NK-92 treated with Interleukin-12 subunit alpha and Interleukin-12 subunit beta, amount 100 ng/mL, for 24 hours (cell line): ENCODE data around the gene GANC.
"Not testable (repeated sequence)": the region's sequence is repeated elsewhere in the genome, so short reads cannot be mapped to it uniquely, and the experiment has no call there.

Source experiments
- DNase-seq: peaks from one replicate; lab custom pipeline; 2025; lab: John Stamatoyannopoulos, UW

The GANC gene

DNA sequence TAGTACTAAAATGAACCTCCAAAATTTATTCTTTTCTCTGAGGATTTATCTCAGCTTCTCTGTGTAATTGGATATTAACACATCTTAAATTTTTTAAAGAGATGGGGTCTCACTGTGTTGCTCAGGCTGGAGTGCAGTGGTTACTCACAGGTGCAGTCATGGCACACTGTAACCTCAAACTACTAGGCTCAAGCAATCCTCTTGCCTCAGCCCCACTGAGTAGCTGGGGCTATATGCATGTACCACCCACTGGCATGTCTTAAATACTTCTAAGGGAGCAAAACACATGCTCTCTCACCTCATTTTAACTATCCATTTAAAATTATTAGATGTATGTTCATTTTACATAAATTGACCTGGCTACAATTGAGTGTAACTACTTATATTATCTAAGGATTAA is 11.6 kb downstream of the GANC start:
- DNase-seq, result no peak

DNA sequence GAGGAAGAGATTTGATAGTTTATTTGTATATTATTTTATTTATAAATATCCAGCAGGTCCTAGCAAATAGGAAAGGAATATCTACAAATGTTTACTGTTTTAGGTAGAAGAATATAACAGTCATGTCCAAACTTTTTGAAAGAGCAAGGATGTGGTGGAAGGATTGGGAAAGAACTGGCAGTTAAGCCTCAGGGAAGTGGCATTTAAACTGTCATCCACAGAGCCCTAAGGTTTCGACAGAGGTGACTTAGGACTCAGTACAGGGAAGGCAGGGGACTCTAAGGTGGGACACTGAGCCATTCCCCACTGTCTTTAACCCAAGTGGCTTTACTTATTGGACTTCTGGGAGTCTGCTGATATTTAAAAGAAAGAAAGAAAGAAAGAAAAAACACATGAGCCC is 12.0 kb downstream of the GANC start:
- DNase-seq, result no peak

DNA sequence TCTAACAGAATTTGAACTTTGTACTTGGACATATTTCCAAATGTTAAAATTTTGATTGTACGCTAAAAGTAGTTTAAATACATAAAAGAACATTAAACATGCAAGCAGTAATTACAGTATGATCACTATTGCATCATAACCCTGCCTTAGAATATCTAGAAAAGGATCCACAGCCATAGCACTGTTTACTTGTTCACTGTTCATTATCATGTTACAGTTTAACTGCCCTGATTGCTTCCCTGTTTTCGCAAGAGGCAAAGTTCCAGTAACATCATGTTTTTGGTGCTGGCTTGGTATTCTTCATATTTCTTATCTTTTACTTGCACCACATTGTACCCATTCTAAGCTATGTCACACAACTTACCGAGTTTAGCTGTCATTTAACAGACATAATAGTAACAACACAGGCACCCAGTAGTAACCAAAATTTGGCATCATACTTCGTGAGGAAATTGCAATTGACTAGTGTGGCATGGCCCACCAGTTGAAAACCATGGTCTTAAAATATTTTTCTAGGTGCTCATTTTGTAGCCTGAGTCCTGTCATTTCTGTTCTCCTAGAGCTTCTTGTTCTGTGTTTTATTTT is 13.5 kb downstream of the GANC start:
- no peak for DNase-seq

DNA sequence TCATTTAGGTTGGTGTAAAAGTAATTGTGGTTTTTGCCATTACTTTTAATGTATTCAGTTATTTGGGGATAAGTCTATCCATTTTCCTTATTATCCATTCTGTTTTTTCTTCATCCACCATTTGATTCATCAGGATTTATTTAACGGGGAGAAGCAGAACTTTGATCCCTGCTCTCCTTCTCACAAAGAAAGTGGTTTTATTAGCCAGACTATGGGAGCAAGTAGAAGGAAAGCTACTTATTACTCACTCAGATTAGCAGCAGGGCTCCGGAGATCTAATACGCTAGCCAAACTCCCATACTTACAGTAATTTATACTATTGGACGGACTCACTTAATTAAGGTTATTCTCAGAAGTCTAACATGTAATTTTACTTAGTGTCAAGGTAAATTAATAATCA is 14.9 kb downstream of the GANC start:
- DNase-seq, result no peak

DNA sequence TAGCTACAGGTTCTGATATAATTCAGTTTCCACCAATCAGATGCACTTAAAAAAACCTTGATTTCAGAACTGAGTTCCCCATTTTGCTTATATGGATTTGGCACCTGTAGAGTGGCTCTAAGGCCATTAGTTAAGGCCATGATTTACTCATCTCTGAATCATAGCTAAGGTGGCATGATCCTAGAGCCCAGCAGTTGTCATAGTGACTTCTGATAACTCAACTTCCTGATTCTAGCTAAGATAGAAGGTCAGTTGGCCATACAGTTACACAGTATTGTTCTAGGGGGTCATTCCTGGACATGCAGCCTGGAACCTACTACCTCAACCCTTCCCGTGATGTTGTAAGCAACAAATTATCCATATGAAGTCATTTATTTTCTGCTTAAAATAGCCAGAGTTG is 16.2 kb downstream of the GANC start:
- DNase-seq, result no peak

DNA sequence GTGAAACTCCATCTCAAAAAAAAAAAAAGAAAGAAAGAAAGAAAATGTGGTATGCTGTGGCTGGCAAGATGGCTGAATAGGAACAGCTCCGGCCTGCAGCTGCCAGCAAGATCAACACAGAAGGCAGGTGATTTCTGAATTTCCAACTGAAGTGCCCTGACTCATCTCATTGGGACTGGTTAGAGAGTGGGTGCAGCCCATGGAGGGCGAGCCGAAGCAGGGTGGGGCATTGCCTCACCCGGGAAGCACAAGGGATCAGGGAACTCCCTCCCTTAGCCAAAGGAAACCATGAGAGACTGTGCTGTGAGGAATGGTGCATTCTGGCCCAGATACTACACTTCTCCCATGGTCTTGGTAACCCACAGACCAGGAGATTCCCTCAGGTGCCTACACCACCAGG is 28.0 kb downstream of the GANC start:
- not testable (repeated sequence) for DNase-seq

DNA sequence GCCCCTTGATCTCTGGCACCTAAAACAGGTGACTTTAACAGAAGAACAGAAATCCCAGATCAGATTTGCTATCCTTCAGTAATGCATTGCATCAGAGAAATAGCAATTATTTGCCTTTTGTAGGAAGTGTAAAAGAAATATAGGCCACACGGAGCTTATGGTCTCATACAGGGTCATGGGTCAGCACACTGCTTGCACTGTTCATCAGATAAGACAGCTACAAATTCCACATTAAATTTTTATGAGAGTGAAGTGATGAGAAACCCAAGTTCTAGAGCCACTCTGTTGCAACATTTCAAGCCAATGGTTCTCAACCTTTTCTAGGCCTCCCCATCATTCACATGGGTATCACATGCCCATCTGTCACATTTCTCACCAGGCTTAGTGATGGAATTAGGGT is 33.7 kb downstream of the GANC start:
- DNase-seq, result no peak

DNA sequence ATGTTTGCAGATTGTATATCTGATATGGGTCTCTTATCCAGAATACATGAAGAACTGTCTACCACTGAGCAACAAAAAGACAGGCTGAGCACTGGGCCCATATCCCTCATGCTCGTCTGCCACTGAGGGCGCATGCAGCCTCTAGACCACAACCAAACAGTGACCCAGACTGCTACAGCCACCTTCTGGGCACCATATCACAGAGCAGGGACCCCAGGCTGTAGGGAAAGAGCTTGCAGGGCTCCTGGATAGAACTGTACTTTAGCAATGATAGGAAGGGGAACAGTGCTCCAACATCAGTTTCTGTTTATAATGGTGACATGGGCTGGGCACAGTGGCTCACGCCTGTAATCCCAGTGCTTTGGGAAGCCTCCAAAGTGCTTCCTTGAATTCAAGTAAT is 40.5 kb downstream of the GANC start:
- DNase-seq, result no peak

DNA sequence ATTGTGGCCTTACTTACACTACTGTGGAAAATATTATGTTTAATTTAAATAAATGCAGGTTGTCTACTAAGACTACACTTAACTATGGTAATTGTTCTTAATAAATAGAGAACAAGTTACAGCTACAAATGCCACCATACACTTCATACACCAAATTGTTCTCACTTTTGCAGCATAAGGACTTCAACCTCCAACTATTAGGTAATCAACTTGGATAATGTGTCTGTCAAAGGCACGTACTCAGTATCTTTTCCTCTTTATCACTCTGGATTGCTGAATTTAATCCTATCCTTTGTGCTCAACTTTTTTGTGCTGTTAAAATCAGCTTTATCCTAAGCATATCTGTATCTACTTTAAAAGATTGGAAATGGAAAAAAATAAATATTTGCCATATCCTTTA is 41.8 kb downstream of the GANC start:
- DNase-seq, result no peak

DNA sequence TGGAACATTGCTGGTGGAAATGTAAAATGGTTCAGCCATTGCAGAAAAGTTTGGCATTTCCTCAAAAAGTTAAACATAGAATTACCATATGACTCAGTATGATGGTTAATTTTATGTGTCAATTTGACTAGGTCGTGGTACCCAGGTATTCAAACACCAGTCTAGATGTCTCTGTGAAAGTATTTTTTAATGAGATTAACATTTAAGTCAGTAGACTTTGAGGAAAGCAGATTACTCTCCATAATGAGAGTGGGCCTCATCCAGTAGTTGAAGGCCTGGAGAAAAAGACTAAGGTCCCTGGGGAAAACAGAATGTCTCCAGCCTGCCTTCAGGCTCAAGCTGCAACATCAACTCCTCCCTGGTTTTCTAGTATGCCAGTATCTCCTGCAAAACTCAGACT is 42.5 kb downstream of the GANC start:
- no peak for DNase-seq

DNA sequence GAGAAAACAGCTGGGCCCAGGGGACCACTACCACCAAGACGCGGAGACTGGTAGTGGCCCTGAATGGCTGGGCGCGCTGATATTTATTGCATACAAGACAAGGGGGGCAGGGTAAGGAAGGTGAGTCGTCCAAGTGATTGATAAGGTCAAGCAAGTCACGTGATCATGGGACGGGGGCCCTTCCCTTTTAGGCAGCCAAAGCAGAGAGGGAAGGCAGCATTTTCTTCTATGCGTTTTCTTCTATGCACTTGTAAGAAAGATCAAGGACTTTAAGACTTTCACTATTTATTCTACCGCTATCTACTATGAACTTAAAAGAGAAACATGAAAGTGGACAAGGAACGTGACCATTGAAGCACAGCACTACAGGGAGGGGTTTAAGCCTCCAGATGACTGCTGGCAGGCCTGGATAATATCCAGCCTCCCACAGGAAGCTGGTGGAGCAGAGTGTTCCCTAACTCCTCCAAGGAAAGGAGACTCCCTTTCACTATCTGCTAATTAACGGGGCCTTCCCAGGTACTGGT is 43.3 kb downstream of the GANC start:
- not testable (repeated sequence) for DNase-seq

DNA sequence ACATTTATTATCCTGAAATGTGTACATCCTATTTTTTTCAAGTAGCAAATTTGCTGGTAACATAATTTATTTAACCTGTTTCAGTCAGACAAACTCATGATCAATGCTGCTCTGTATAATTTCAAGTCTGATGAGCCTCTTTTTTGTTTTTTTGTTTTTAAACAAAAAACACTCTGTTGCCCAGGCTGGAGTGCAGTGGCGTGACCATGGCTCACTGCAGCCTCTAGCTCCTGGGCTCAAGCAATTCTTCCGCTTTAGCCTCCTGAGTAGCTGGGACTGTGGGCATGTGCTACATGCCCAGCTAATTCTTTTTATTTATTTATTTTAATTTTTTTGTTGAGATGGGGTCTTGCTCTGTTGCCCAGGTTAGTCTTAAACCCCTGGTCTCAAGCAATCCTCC is 46.2 kb downstream of the GANC start:
- no peak for DNase-seq

DNA sequence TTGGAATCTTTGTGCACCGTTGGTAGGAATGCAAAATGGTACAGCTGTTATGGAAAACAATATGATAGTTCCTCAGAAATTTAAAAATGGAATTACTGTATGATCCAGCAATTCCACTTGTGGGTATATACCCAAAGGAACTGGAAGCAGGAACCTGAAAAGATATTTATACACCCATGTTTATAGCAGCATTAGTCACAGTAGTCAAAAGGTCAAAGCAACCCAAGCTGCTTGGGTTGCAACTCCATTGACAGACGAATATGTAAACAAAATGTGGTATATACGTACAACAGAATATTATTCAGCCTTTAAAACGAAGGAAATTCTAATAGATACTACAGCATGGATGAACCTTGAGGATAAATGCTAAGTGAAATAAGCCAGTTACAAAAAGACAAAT is 51.3 kb downstream of the GANC start:
- DNase-seq, result no peak

DNA sequence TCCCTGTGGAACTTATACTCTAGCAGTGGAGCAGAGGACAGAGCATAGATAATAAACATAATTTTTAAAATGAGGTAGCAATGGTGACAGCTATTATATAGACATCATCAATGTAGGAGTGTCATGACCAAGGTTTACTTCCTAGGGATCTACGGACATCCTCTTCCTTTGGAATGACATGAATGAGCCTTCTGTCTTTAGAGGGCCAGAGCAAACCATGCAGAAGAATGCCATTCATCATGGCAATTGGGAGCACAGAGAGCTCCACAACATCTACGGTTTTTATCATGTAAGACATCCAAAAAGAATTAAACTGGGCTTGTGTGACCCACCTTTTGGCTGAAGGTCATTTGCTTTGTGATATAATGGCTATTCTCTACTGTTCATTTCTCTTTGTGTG is 56.2 kb downstream of the GANC start:
- DNase-seq, result no peak

DNA sequence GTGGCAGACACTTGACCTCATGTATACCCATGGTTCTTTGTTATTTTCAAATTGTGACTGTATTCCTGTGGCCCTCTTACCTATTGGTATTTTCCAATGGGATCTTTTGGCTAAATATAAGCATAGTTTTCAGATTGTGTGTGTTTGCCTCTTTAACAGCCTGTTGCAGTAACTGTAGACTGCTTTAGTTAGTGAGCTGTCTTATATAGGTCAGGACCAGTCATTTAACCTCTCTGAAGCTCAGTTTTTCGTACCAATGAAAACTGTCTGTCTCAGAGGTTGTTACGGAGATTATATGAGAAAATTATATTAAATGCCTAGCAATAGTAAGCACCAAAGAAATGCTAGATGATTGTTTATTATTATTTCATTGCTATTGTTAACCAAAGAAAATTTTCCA is 57.0 kb downstream of the GANC start:
- DNase-seq, result no peak

DNA sequence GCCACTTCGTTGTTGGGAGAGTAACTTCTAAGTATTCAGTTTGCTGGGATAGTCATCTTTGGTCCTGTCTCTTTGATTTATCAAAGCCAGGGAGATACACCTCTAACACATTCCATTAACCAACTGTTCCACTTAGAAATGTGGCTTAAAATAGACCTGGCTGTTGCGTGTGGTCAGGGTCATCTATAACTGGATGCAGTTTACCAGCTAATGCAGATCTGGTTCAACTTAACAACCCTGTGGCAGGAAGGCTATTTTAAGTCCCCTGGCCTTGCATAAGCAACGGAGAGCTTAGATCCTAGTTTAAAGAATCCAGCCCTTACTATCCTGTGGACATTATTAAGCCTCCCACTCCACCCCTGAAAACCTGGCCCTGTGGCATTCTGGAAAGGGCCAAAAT is 58.2 kb downstream of the GANC start:
- no peak for DNase-seq

DNA sequence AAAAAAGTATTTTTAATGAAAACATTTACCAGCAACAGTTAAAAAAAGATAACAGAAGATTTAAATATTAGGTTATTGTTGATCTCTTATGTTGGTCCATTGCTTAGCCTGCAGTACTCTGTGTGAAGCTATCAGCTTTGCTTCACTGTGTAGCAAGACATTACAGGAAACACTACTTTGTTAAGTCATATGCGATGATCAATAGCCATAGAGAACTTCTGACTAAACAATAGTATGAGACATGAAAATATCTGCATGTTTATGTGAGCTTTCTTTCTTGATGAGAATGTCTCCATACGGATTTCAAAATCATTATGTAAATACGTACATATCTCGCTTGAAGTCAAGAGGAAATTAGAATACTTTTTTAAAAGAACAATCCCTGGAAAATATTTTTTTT is 59.3 kb downstream of the GANC start:
- no peak for DNase-seq

DNA sequence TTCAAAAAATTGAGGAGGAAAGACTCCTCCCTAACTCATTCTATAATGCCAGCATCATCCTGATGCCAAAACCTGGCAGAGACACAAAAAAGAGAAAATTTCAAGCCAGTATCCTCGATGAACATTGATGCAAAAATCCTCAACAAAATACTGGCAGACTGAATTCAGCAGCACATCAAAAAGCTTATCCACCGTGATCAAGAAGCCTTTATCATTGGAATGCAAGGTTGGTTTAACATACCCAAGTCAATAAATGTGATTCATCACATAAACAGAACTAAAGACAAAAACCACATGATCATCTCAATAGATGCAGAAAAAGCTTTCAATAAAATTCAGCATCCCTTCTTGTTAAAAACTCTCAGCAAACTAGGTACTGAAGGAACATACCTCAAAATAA is 62.1 kb downstream of the GANC start:
- DNase-seq, result no peak

DNA sequence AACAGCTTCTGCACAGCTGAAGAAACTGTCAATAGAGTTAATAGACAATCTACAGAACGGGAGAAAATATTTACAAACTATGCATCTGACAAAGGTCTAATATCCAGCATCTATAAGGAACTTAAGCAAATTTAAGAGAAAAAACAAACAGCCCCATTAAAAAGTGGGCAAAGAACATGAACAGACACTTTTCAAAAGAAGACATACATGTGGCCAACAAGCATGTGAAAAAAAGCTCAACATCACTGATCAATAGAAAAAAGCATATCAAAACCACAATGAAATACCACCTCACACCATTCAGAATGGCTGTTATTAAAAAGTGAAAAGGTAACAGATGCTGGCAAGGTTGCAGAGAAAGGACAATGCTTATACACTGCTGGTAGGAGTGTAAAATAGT is 63.6 kb downstream of the GANC start:
- DNase-seq, result not testable (repeated sequence)

DNA sequence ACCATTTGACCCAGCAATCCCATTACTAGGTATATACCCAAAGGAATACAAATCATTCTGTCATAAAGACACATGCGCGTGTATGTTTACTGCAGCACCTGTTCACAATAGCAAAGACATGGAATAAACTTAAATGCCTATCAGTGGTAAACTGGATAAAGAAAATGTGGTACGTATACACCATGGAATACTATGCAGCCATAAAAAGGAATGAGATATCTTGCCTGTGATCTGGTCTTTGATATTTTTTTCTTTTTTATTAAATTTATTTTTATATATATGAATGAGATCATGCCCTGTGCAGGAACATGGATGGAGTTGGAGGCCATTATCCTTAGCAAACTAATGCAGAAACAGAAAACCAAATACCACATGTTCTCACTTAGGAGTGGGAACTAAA is 64.1 kb downstream of the GANC start:
- not testable (repeated sequence) for DNase-seq

DNA sequence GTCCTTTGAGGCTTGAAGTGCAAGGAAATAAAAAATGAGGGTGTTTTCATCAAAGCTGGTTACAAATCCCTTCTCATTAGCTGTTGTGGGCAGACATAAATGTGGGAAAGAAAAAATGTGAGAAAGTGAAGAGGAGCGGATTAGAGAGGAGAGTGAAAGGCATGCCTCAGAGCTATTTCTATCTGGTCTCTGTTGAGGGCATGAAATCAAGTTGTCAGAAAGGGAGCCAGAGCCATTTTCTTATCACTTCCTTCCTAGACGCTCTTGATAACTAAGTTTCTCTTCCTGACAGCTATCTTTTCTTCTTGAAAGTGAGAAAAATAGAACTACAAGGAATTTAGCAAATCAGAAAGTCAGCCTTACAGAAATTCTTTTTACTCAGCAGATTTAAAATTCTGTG is 65.5 kb downstream of the GANC start:
- DNase-seq, result no peak

DNA sequence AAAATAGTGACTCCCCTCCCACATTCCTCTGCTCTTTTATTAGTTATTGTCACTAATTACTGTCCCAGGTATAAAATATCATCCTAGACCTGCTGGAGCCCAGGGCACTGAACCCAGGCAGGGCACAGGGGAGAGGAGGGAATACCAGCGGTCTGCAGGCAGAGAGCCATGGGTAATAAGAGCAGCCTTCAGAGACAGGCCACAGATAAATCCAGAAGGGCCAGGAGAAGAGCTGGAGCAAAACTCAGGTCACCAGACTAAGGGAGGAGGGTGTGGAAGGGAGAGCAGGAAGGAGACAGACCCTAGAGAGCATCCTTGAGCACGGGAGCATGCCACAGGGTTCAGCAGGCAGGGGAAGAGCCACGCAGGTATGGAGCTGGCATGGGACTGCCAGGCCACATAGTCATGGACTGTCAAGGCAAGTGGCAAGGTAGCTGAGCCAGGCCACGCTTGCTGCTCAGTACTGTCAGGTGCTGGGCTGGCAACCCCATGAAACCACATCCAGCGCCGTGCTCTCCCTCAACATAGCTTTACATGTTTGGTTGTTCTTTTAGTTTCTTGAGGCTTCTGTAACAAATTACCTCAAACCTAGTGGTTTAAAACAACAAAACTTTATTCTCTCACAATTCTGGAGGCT is 70.7 kb downstream of the GANC start:
- DNase-seq, result no peak

DNA sequence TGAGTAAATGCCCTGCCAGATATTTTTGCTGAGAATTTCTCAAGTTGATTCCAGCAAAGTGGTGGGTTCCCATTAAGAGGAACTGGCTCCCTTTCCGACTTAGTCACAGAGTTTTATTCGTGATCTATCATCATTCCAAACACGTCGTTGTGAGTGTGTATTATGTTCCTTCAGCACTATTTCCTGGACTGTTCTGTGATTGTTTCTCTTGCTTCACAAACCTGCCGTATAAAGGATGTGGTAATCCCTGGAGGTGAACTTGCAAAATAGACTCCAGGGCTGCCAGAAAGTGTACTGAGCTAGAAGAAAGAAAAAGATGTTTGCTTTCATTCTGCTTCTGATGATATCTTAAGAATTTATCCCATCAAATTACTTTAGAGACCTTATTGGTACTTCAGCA is 71.8 kb downstream of the GANC start:
- no peak for DNase-seq

DNA sequence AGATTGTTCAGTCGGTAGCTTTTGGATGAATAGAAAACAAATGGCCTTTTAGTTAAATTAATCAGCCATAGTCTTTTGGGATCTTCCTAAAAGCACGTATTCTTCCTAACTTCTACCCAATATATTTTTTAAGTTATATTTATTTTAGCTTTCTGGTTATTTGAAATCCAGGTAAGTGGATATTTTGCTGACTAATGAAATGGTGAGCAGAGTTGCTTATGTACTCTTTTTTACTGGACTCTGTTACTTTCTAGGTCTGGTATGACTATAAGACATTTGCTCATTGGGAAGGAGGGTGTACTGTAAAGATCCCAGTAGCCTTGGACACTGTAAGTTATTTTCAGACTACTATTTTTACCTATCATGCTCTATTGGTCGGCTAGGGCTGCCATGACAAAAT is 72.5 kb downstream of the GANC start:
- no peak for DNase-seq
